ENCODE data around the gene PIK3R5. TPM values are rescaled to one million over a fixed set of nuclear protein-coding genes. Genes with fewer than 3 reads are reported as not detected.

PIK3R5 gene
- polyA plus RNA-seq, 1 donor from 2014 or later = not detected

DNA sequence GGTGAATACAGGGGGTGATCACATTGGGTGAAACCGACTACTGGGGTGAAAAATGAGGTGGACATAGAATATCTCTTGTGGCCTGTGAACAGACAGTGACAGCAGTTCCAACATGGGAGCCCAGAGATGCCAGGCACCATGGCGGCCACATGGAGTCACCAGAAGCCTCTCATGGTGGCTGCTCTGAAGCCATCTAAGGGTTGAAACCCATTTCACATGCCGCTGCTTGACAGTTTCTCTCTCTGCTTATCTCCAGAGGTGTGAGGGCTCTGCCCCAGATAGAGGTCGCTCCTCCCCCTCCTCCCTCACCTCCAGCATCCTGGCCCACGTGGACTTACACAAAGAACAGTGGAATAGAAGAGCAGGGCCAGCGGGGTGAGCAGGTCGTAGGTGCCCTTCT is 60.2 kb downstream of the PIK3R5 start:
- no peak for TF ChIP-seq TAF1 (IDR thresholded peaks at IDR 0.05; ENCODE audit: low read depth)
- TF ChIP-seq RAD21 (conservative IDR thresholded peaks at IDR 0.05) = no peak
- TF ChIP-seq, protein P1, sequence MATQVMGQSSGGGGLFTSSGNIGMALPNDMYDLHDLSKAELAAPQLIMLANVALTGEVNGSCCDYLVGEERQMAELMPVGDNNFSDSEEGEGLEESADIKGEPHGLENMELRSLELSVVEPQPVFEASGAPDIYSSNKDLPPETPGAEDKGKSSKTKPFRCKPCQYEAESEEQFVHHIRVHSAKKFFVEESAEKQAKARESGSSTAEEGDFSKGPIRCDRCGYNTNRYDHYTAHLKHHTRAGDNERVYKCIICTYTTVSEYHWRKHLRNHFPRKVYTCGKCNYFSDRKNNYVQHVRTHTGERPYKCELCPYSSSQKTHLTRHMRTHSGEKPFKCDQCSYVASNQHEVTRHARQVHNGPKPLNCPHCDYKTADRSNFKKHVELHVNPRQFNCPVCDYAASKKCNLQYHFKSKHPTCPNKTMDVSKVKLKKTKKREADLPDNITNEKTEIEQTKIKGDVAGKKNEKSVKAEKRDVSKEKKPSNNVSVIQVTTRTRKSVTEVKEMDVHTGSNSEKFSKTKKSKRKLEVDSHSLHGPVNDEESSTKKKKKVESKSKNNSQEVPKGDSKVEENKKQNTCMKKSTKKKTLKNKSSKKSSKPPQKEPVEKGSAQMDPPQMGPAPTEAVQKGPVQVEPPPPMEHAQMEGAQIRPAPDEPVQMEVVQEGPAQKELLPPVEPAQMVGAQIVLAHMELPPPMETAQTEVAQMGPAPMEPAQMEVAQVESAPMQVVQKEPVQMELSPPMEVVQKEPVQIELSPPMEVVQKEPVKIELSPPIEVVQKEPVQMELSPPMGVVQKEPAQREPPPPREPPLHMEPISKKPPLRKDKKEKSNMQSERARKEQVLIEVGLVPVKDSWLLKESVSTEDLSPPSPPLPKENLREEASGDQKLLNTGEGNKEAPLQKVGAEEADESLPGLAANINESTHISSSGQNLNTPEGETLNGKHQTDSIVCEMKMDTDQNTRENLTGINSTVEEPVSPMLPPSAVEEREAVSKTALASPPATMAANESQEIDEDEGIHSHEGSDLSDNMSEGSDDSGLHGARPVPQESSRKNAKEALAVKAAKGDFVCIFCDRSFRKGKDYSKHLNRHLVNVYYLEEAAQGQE (IDR thresholded peaks at IDR 0.05; ENCODE audit: borderline replicate concordance) = no peak
- TF ChIP-seq EP300 (conservative IDR thresholded peaks at IDR 0.05; ENCODE audit: poor library complexity, severe bottlenecking) = no peak
- TF ChIP-seq POLR2AphosphoS5 (IDR thresholded peaks at IDR 0.05) = no peak
- TF ChIP-seq, protein P2, sequence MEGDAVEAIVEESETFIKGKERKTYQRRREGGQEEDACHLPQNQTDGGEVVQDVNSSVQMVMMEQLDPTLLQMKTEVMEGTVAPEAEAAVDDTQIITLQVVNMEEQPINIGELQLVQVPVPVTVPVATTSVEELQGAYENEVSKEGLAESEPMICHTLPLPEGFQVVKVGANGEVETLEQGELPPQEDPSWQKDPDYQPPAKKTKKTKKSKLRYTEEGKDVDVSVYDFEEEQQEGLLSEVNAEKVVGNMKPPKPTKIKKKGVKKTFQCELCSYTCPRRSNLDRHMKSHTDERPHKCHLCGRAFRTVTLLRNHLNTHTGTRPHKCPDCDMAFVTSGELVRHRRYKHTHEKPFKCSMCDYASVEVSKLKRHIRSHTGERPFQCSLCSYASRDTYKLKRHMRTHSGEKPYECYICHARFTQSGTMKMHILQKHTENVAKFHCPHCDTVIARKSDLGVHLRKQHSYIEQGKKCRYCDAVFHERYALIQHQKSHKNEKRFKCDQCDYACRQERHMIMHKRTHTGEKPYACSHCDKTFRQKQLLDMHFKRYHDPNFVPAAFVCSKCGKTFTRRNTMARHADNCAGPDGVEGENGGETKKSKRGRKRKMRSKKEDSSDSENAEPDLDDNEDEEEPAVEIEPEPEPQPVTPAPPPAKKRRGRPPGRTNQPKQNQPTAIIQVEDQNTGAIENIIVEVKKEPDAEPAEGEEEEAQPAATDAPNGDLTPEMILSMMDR (IDR thresholded peaks at IDR 0.05; ENCODE audit: poor library complexity, severe bottlenecking) = no peak
- no peak for TF ChIP-seq SMC3 (conservative IDR thresholded peaks at IDR 0.05; ENCODE audit: poor library complexity)
- TF ChIP-seq MXI1 (conservative IDR thresholded peaks at IDR 0.05; ENCODE audit: poor library complexity, severe bottlenecking) = no peak
- no peak for TF ChIP-seq EZH2 (IDR thresholded peaks at IDR 0.05; ENCODE audit: borderline replicate concordance, insufficient read depth, low read length, poor library complexity, severe bottlenecking)

DNA sequence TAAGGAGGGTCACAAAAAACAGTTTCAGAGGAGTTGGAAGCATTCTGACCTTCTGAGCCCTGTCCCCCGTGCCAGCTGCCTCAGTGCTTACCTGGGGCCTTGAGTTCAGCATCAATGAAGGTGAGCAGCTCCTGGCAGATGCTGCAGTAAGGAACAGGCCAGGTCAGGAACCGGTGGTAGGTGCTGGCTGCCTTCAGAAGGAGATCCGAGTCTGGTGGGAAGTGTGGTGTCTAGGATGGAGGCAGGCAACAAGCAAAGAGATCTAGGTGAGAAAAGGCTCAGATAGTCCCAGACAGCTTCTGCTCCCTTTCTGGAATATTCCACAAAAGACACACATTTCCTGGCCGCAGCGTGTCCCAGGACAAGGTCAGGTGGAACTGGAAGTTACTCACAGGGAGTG is 60.8 kb downstream of the PIK3R5 start:
- TF ChIP-seq SMC3 (conservative IDR thresholded peaks at IDR 0.05; ENCODE audit: poor library complexity) (no peak), RAD21 (conservative IDR thresholded peaks at IDR 0.05) (no peak), POLR2AphosphoS5 (IDR thresholded peaks at IDR 0.05) (no peak)
- H4K20me1 ChIP-seq (ENCODE audit: insufficient read depth) = no peaks in the 10 kb centered on the region
- no peak overlapping the region for H3K9ac ChIP-seq (ENCODE audit: low read length)
- no peaks in the 10 kb centered on the region for H3K9me3 ChIP-seq (ENCODE audit: low read length)
- H3K27ac ChIP-seq (ENCODE audit: low read length) = no peak overlapping the region
- no peaks in the 10 kb centered on the region for H3K79me2 ChIP-seq (replicated peaks; ENCODE audit: insufficient read depth, low read length)
- no peaks in the 10 kb centered on the region for H3K27me3 ChIP-seq (ENCODE audit: insufficient read depth, low read depth, low read length)
- no peaks in the 10 kb centered on the region for H3F3A ChIP-seq (ENCODE audit: insufficient read depth, low read length, poor library complexity, severe bottlenecking)
- no peak overlapping the region for H3K4me3 ChIP-seq (ENCODE audit: low read length)
- no peak overlapping the region for H2AFZ ChIP-seq (ENCODE audit: low read depth, low read length)
- no peaks in the 10 kb centered on the region for H3K36me3 ChIP-seq (ENCODE audit: insufficient read depth, low read length)
- no peak overlapping the region for H3K4me2 ChIP-seq (ENCODE audit: low read length)
- H3K9me2 ChIP-seq (ENCODE audit: insufficient read depth, low read length) = no peaks in the 10 kb centered on the region

More for the DNA sequence above, 60.2 kb downstream of the PIK3R5 start:
- Histone ChIP-seq H3K79me2 (replicated peaks; ENCODE audit: insufficient read depth, low read length) (no peaks in the 10 kb centered on the region), H3K9ac (ENCODE audit: low read length) (no peak overlapping the region), H4K20me1 (ENCODE audit: insufficient read depth) (no peaks in the 10 kb centered on the region), H3K4me2 (ENCODE audit: low read length) (no peak overlapping the region), H2AFZ (ENCODE audit: low read depth, low read length) (no peak overlapping the region), H3K36me3 (ENCODE audit: insufficient read depth, low read length) (no peaks in the 10 kb centered on the region), H3K9me2 (ENCODE audit: insufficient read depth, low read length) (no peaks in the 10 kb centered on the region), H3F3A (ENCODE audit: insufficient read depth, low read length, poor library complexity, severe bottlenecking) (no peaks in the 10 kb centered on the region), H3K27me3 (ENCODE audit: insufficient read depth, low read depth, low read length) (no peaks in the 10 kb centered on the region), H3K4me3 (ENCODE audit: low read length) (no peak overlapping the region), H3K27ac (ENCODE audit: low read length) (no peak overlapping the region), H3K9me3 (ENCODE audit: low read length) (no peaks in the 10 kb centered on the region)

DNA sequence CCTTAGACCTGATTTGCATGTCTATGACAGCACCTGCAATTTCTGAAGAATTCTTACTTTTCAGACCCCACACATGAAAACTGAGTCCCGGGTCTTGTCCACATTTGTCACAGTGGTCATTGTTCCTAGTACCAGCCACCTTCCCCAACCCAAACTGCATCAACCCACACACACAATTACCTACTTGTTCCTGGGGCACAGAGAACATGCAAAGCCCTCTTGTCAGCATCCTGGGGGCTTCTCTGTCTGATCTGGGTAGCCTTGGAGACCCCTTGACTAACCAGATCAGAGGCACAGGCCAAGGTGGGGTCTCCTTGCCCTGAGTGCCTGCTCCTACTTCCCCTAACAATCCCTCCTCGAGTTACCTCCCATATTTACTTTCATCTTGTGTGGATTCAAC is 61.3 kb downstream of the PIK3R5 start:
- Histone ChIP-seq H3K9me2 (ENCODE audit: insufficient read depth, low read length) (no peaks in the 10 kb centered on the region), H3K4me3 (ENCODE audit: low read length) (no peak overlapping the region), H4K20me1 (ENCODE audit: insufficient read depth) (no peaks in the 10 kb centered on the region), H2AFZ (ENCODE audit: low read depth, low read length) (no peak overlapping the region), H3F3A (ENCODE audit: insufficient read depth, low read length, poor library complexity, severe bottlenecking) (no peaks in the 10 kb centered on the region), H3K27ac (ENCODE audit: low read length) (no peak overlapping the region), H3K27me3 (ENCODE audit: insufficient read depth, low read depth, low read length) (no peaks in the 10 kb centered on the region), H3K79me2 (replicated peaks; ENCODE audit: insufficient read depth, low read length) (no peaks in the 10 kb centered on the region), H3K36me3 (ENCODE audit: insufficient read depth, low read length) (no peaks in the 10 kb centered on the region), H3K4me2 (ENCODE audit: low read length) (no peak overlapping the region), H3K9ac (ENCODE audit: low read length) (no peak overlapping the region), H3K9me3 (ENCODE audit: low read length) (no peaks in the 10 kb centered on the region)
- TF ChIP-seq, protein P2 (IDR thresholded peaks at IDR 0.05; ENCODE audit: poor library complexity, severe bottlenecking) = no peak

Data from neural cell (in vitro differentiated cells).